WI38 (cell line): ENCODE results near the gene NOP53.
A peak's percentile ranks its signal among the peaks of the same experiment; 100 is the strongest.

Source experiments
- H3K4me3 ChIP-seq: 2 replicates; pipeline ENCODE4 v1.5.1; 2011; ENCODE audit warnings: low read depth, mild to moderate bottlenecking, control low read depth, low read length
- CTCF ChIP-seq: IDR thresholded peaks from 2 replicates; pipeline ENCODE4 v1.5.1; 2012; ENCODE audit warnings: low read depth, mild to moderate bottlenecking, control low read depth, low read length

The NOP53 gene

GRCh38 chr19:47790398-47790814, 45.1 kb downstream of the NOP53 start:
- no peak overlapping the region for H3K4me3 ChIP-seq
- TF ChIP-seq CTCF, result peak; percentile 85

GRCh38 chr19:47792616-47793015, 47.3 kb downstream of the NOP53 start:
- H3K4me3 ChIP-seq, result no peak overlapping the region
- no peak for TF ChIP-seq CTCF

- no peak for TF ChIP-seq CTCF
- H3K4me3 ChIP-seq, result no peak overlapping the region
These were observed 49.2 kb downstream of the NOP53 start for GRCh38 chr19:47794526-47794925.

- no peak overlapping the region for H3K4me3 ChIP-seq
- no peak for TF ChIP-seq CTCF
These were observed 51.4 kb downstream of the NOP53 start for GRCh38 chr19:47796785-47797184.

- TF ChIP-seq CTCF, result no peak
- H3K4me3 ChIP-seq, result no peak overlapping the region
These were observed 52.9 kb downstream of the NOP53 start for GRCh38 chr19:47797996-47798903.

GRCh38 chr19:47798904-47799266, 53.5 kb downstream of the NOP53 start:
- no peak for TF ChIP-seq CTCF
- H3K4me3 ChIP-seq, result no peak overlapping the region

GRCh38 chr19:47801270-47801669, 55.9 kb downstream of the NOP53 start:
- TF ChIP-seq CTCF, result no peak
- no peak overlapping the region for H3K4me3 ChIP-seq
